ELR (cell line): ENCODE measurements around the gene NDUFC1.
A peak's percentile ranks its signal among the peaks of the same experiment; 100 is the strongest.
"Not testable (repeated sequence)": the region's sequence is repeated elsewhere in the genome, so short reads cannot be mapped to it uniquely, and the experiment has no call there.

Experiments
- DNase-seq: peaks from one replicate; pipeline ENCODE4 v3.0.0-alpha.2; 2015; ENCODE audit warnings: low read depth

The NDUFC1 gene

GRCh38 chr4:139301821-139302611 lies at the start of gene NDUFC1:
Gene NDUFC1 (minus strand): TSS chr4:139302477. CDS start chr4:139295798, 6,679 bp downstream.
- DNase-seq, result peak; percentile 64

- no peak for DNase-seq
Observed at GRCh38 chr4:139337612-139338011, 35.3 kb upstream of the NDUFC1 start.

- DNase-seq, result no peak
Observed at GRCh38 chr4:139333046-139333445, 30.8 kb upstream of the NDUFC1 start.

GRCh38 chr4:139331185-139331584 lies 28.9 kb upstream of the NDUFC1 start:
- DNase-seq, result peak; percentile 8

GRCh38 chr4:139330283-139330682 lies 28.0 kb upstream of the NDUFC1 start:
- DNase-seq, result no peak

GRCh38 chr4:139329665-139330200 lies 27.5 kb upstream of the NDUFC1 start:
- no peak for DNase-seq

GRCh38 chr4:139324620-139325019 lies 22.3 kb upstream of the NDUFC1 start:
- no peak for DNase-seq

GRCh38 chr4:139322541-139322940 lies 20.3 kb upstream of the NDUFC1 start:
- not testable (repeated sequence) for DNase-seq

GRCh38 chr4:139322070-139322469 lies 19.8 kb upstream of the NDUFC1 start:
- DNase-seq, result not testable (repeated sequence)

- no peak for DNase-seq
Observed at GRCh38 chr4:139319571-139319970, 17.3 kb upstream of the NDUFC1 start.

GRCh38 chr4:139317635-139318034 lies 15.4 kb upstream of the NDUFC1 start:
- DNase-seq, result no peak

- DNase-seq, result no peak
Observed at GRCh38 chr4:139316733-139317132, 14.5 kb upstream of the NDUFC1 start.

GRCh38 chr4:139315221-139315675 lies 13.0 kb upstream of the NDUFC1 start:
- no peak for DNase-seq

GRCh38 chr4:139314047-139314800 lies 11.9 kb upstream of the NDUFC1 start:
- no peak for DNase-seq

GRCh38 chr4:139313414-139313813 lies 11.1 kb upstream of the NDUFC1 start:
- DNase-seq, result not testable (repeated sequence)

GRCh38 chr4:139312552-139313332 lies 10.5 kb upstream of the NDUFC1 start:
- no peak for DNase-seq

- no peak for DNase-seq
Observed at GRCh38 chr4:139311909-139312308, 9.6 kb upstream of the NDUFC1 start.

GRCh38 chr4:139304920-139305319 lies 2.6 kb upstream of the NDUFC1 start:
- no peak for DNase-seq

- peak; percentile 98 for DNase-seq
Observed at GRCh38 chr4:139301113-139301820, 1.0 kb downstream of the NDUFC1 start, which contains the start of gene NAA15. Gene NAA15 (plus strand): TSS chr4:139301505. CDS start chr4:139301778, 273 bp downstream.

- DNase-seq, result peak; percentile 78
Observed at GRCh38 chr4:139300431-139301112, 1.7 kb downstream of the NDUFC1 start.

- DNase-seq, result peak; percentile 57
Observed at GRCh38 chr4:139299536-139299935, 2.7 kb downstream of the NDUFC1 start.
